Measurements from ENCODE around the gene CLIC5.

CLIC5 gene

DNA sequence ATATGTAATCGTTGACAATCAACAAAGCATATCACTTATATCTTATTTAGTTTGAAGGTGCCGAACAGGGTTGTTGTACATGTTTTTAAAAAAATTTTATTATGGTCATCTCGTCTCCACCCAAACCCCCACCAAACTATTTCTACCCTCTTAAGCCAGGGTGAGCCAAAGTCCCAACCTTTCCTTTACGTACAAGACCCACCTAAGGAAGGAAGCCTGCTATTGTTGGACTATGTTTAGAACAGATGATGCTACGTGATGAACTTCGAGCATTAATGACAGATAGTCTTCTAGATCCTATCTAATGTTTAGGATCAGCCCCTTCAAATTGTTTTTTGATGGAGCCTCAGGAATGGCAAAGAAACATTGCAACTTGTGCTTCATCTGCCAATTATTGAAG, 44.4 kb downstream of the CLIC5 start:
- TF ChIP-seq, protein P1, sequence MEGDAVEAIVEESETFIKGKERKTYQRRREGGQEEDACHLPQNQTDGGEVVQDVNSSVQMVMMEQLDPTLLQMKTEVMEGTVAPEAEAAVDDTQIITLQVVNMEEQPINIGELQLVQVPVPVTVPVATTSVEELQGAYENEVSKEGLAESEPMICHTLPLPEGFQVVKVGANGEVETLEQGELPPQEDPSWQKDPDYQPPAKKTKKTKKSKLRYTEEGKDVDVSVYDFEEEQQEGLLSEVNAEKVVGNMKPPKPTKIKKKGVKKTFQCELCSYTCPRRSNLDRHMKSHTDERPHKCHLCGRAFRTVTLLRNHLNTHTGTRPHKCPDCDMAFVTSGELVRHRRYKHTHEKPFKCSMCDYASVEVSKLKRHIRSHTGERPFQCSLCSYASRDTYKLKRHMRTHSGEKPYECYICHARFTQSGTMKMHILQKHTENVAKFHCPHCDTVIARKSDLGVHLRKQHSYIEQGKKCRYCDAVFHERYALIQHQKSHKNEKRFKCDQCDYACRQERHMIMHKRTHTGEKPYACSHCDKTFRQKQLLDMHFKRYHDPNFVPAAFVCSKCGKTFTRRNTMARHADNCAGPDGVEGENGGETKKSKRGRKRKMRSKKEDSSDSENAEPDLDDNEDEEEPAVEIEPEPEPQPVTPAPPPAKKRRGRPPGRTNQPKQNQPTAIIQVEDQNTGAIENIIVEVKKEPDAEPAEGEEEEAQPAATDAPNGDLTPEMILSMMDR (IDR thresholded peaks at IDR 0.05; ENCODE audit: low read length), result no peak
- H3K4me2 ChIP-seq (ENCODE audit: low read length), result no peak overlapping the region
- H3K27me3 ChIP-seq (ENCODE audit: insufficient read depth, low read length), result no peaks in the 10 kb centered on the region
- no peak overlapping the region for H3K9ac ChIP-seq (ENCODE audit: low read length)
- no peaks in the 10 kb centered on the region for H3K9me2 ChIP-seq (ENCODE audit: low read depth, low read length)
- no peak overlapping the region for H3K27ac ChIP-seq (ENCODE audit: low read depth, low read length, poor library complexity, severe bottlenecking)
- H3K4me3 ChIP-seq (ENCODE audit: low read depth, low read length, poor library complexity, severe bottlenecking), result no peak overlapping the region
- H4K20me1 ChIP-seq (ENCODE audit: insufficient read depth, low read length), result no peaks in the 10 kb centered on the region
- no peaks in the 10 kb centered on the region for H3K4me1 ChIP-seq (ENCODE audit: insufficient read depth, low read length, severe bottlenecking)
- no peaks in the 10 kb centered on the region for H3F3A ChIP-seq (ENCODE audit: insufficient read depth, low read length)
- H2AFZ ChIP-seq (ENCODE audit: low read length), result no peak overlapping the region
- H3K36me3 ChIP-seq (ENCODE audit: insufficient read depth, low read length), result no peaks in the 10 kb centered on the region
- no peaks in the 10 kb centered on the region for H3K9me3 ChIP-seq (ENCODE audit: low read length)
- no peaks in the 10 kb centered on the region for H3K79me2 ChIP-seq (ENCODE audit: insufficient read depth, low read length)

GRCh38 chr6:45970326-45970725, 45.3 kb downstream of the CLIC5 start:
- Histone ChIP-seq H3K9me3 (ENCODE audit: low read length) (no peaks in the 10 kb centered on the region), H3K27me3 (ENCODE audit: insufficient read depth, low read length) (no peaks in the 10 kb centered on the region), H2AFZ (ENCODE audit: low read length) (no peak overlapping the region), H3K4me1 (ENCODE audit: insufficient read depth, low read length, severe bottlenecking) (no peaks in the 10 kb centered on the region), H3K27ac (ENCODE audit: low read depth, low read length, poor library complexity, severe bottlenecking) (no peak overlapping the region), H3K79me2 (ENCODE audit: insufficient read depth, low read length) (no peaks in the 10 kb centered on the region), H4K20me1 (ENCODE audit: insufficient read depth, low read length) (no peaks in the 10 kb centered on the region), H3K9ac (ENCODE audit: low read length) (no peak overlapping the region), H3K9me2 (ENCODE audit: low read depth, low read length) (no peaks in the 10 kb centered on the region), H3K4me3 (ENCODE audit: low read depth, low read length, poor library complexity, severe bottlenecking) (no peak overlapping the region), H3K4me2 (ENCODE audit: low read length) (no peak overlapping the region), H3F3A (ENCODE audit: insufficient read depth, low read length) (no peaks in the 10 kb centered on the region), H3K36me3 (ENCODE audit: insufficient read depth, low read length) (no peaks in the 10 kb centered on the region)
- TF ChIP-seq, protein P1 (IDR thresholded peaks at IDR 0.05; ENCODE audit: low read length), result no peak

GRCh38 chr6:45969883-45970282, 45.8 kb downstream of the CLIC5 start:
- no peak overlapping the region for H3K27ac ChIP-seq (ENCODE audit: low read depth, low read length, poor library complexity, severe bottlenecking)
- H3K9ac ChIP-seq (ENCODE audit: low read length), result no peak overlapping the region
- no peak overlapping the region for H3K4me3 ChIP-seq (ENCODE audit: low read depth, low read length, poor library complexity, severe bottlenecking)

More at GRCh38 chr6:45969883-45970282, 45.8 kb downstream of the CLIC5 start:
- Histone ChIP-seq H3K79me2 (ENCODE audit: insufficient read depth, low read length) (no peaks in the 10 kb centered on the region), H3K9me2 (ENCODE audit: low read depth, low read length) (no peaks in the 10 kb centered on the region), H3K9me3 (ENCODE audit: low read length) (no peaks in the 10 kb centered on the region), H3K4me2 (ENCODE audit: low read length) (no peak overlapping the region), H3K36me3 (ENCODE audit: insufficient read depth, low read length) (no peaks in the 10 kb centered on the region), H2AFZ (ENCODE audit: low read length) (no peak overlapping the region), H3F3A (ENCODE audit: insufficient read depth, low read length) (no peaks in the 10 kb centered on the region), H4K20me1 (ENCODE audit: insufficient read depth, low read length) (no peaks in the 10 kb centered on the region), H3K27me3 (ENCODE audit: insufficient read depth, low read length) (no peaks in the 10 kb centered on the region), H3K4me1 (ENCODE audit: insufficient read depth, low read length, severe bottlenecking) (no peaks in the 10 kb centered on the region)
- no peak for TF ChIP-seq EZH2 (IDR thresholded peaks at IDR 0.05; ENCODE audit: borderline replicate concordance, low read length)
- TF ChIP-seq, protein P1 (IDR thresholded peaks at IDR 0.05; ENCODE audit: low read length), result no peak
